ENCODE results near the gene CYP26B1.
"Not testable (repeated sequence)": the region's sequence is repeated elsewhere in the genome, so short reads cannot be mapped to it uniquely, and the experiment has no call there.

DNA sequence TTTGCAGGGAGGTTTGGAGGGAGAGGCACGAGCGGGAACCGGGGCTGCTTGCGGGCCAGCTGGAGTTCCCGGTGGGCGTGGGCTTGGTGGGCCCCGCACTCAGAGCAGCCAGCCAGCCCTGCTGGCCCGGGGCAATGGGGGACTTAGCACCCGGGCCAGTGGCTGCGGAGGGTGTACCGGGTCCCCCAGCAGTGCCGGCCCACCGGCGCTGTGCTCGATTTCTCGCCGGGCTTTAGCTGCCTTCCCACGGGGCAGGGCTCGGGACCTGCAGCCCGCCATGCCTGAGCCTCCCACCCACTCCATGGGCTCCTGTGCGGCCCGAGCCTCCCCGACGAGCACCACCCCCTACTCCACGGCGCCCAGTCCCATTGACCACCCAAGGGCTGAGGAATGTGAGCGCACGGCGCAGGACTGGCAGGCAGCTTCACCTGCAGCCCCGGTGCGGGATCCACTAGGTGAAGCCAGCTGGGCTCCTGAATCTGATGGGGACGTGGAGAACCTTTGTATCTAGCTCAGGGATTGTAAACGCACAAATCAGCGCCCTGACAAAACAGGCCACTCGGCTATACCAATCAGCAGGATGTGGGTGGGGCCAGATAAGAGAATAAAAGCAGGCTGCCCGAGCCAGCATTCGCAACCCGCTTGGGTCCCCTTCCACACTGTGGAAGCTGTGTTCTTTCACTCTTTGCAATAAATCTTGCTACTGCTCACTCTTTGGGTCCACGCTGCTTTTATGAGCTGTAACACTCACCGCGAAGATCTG, 60.6 kb downstream of the CYP26B1 start:
- not testable (repeated sequence) for TF ChIP-seq POLR2A (IDR thresholded peaks at IDR 0.05); EP300 (IDR thresholded peaks at IDR 0.05; ENCODE audit: low read depth); POLR2AphosphoS5 (IDR thresholded peaks at IDR 0.05)
